Fibroblast of pulmonary artery (primary cell): ENCODE measurements around the gene CAST.

Experiments used
- DNase-seq: peaks from one replicate; pipeline ENCODE4 v3.0.0-alpha.2; 2010; ENCODE audit warnings: low read depth
- H3K4me3 ChIP-seq: replicated peaks from 2 replicates; pipeline ENCODE4 v1.5.1; 2011; ENCODE audit warnings: low read depth, mild to moderate bottlenecking, control low read depth, low read length, moderate library complexity
- CTCF ChIP-seq: IDR thresholded peaks from 2 replicates; pipeline ENCODE4 v1.5.1; 2011; ENCODE audit warnings: mild to moderate bottlenecking, control low read depth, low read length, inconsistent platforms; ENCODE audit errors: missing control alignments

CAST gene

GRCh38 chr5:96680759-96681470 lies 18.7 kb downstream of the CAST start:
- H3K4me3 ChIP-seq: no peak overlapping the region
- DNase-seq: peak; percentile 21
- TF ChIP-seq CTCF: no peak

GRCh38 chr5:96683392-96683791 lies 21.2 kb downstream of the CAST start:
- no peak for TF ChIP-seq CTCF
- no peak overlapping the region for H3K4me3 ChIP-seq
- no peak for DNase-seq

- TF ChIP-seq CTCF: no peak
- DNase-seq: no peak
- H3K4me3 ChIP-seq: no peak overlapping the region
These were observed 21.6 kb downstream of the CAST start for GRCh38 chr5:96683810-96684209.

- no peak for TF ChIP-seq CTCF
- no peak overlapping the region for H3K4me3 ChIP-seq
- DNase-seq: no peak
These were observed 24.9 kb downstream of the CAST start for GRCh38 chr5:96687080-96687479.

- peak; percentile 80 for DNase-seq
- TF ChIP-seq CTCF: peak; percentile 74
These were observed 25.8 kb downstream of the CAST start for GRCh38 chr5:96687812-96688453.

GRCh38 chr5:96690861-96691260 lies 28.7 kb downstream of the CAST start:
- DNase-seq: peak; percentile 22
- TF ChIP-seq CTCF: no peak
- no peak overlapping the region for H3K4me3 ChIP-seq

More at GRCh38 chr5:96687812-96688453, 25.8 kb downstream of the CAST start:
- peak overlapping the region; percentile 32 for H3K4me3 ChIP-seq
